HS-5 (cell line): ENCODE results near the gene TIAM2.
A peak's percentile ranks its signal among the peaks of the same experiment; 100 is the strongest.
"Not testable (repeated sequence)": the region's sequence is repeated elsewhere in the genome, so short reads cannot be mapped to it uniquely, and the experiment has no call there.

Experiments
- DNase-seq: peaks from one replicate; pipeline ENCODE4 v3.0.0-alpha.2; 2012; ENCODE audit warnings: low read depth

Gene TIAM2

DNA sequence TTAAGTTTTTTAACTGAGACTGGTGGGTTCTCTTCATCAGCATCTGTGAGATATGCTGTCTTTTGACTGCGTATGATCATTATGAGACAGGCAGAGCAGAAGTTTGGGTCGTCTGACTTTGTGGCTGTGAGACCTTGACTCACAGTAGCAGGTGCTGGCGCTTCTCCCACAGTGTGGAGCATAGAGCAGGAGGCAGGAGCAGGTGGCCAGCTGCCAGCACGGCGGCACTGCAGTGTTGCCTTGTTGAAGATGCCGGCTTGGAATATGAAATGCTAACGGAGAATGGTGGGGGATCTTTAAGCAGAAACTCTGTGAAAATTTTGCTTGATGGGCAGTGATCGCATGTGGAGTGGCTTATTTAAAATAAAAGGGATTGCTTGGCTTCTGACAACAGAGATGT lies 105.0 kb downstream of the TIAM2 start:
- no peak for DNase-seq

DNA sequence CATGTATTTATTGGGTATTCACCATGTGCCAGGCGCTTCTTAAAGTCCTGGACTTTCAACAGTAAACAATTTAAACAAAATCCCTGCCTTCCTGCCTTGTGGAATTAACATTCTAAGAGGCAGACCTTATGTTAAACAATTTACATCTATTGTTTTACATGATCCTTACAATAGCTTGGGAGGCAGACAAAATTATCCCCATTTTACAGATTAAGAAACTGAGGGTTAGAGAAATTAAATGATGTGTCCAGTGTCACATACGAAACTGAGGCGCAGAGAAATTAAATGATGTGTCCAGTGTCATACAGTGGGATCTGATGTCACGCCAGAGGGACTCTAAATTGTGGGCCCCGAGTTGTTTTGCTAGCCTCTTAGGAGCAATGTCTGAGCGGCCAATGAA lies 105.5 kb downstream of the TIAM2 start:
- no peak for DNase-seq

DNA sequence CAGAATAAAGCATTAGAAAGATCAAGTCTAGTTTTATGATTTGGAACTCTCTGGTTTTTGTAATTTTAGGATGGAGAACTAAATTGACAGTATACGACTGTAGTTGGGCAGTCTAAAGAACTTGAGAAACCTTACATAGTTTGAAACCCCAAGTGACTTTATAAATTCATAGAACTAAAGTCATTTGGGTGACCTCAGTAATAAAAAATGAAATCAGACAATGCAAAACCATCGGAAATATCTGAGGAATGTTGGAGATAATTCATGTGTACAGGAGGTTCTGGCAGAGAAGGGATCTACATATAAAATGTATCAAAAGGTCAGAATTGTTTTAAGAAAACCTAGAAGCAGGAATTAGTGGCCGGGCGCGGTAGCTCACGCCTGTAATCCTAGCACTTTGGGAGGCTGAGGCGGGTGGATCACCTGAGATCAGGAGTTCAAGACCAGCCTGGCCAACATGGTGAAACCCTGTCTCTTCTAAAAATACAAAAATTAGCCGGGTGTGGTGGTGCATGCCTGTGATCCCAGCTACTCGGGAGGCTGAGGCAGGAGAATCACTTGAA lies 108.0 kb downstream of the TIAM2 start:
- peak; percentile 86 for DNase-seq

DNA sequence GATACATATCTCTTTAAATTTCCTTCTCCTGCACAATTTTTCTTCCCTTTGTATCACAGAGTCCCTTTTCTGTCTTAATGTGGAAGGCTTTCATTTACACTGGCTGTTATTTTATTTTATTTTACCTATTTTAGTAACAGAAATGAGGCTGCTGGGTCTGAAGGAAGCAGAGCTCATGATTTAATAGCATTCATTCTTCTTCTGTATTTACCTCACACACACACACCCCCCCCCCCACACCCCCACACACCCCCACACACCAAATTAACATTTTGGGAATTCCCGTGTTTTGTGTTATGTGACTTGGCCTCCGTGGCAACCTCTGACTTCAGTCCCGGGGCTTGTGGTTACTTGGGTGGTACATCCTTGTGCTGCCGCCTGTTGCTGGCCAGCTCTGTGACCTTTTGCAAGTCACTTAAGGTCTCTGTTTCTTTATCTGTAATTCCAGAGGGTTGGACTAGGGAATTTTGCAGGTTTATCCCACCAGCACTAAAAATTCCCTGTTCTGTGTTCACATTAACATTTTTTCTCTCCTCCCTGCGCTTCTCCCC lies 108.8 kb downstream of the TIAM2 start:
- no peak for DNase-seq

DNA sequence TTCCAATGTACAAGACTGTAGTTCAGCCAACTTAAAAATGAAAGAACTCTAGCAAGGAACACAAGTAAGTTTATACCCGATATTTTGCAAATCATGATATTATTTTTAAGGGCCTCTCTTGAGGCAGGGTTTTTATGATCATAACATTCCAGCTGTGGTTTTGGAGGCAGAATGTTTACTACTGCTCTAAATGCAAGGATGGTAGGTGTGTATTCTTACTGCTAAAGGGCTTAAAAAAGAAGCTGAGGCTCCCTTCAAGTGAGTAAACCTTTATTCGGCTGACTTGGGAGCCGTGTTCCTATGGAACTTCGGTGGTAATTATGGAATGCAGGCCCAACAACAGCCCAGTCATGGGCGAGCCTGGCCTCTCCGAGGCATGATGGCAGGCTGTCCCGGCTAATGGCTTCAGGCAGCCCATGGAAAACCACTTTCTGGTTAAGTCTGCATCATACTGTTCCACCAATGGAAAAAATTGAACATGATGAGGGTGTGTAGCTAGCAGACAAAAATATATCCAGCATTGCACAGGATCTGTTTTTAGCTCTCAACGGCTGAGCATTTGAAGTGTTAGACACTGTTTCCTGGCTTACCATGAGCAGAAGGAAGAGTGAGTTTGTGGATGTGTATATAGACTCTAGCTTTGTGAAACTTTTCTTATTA lies 111.5 kb downstream of the TIAM2 start:
- no peak for DNase-seq

DNA sequence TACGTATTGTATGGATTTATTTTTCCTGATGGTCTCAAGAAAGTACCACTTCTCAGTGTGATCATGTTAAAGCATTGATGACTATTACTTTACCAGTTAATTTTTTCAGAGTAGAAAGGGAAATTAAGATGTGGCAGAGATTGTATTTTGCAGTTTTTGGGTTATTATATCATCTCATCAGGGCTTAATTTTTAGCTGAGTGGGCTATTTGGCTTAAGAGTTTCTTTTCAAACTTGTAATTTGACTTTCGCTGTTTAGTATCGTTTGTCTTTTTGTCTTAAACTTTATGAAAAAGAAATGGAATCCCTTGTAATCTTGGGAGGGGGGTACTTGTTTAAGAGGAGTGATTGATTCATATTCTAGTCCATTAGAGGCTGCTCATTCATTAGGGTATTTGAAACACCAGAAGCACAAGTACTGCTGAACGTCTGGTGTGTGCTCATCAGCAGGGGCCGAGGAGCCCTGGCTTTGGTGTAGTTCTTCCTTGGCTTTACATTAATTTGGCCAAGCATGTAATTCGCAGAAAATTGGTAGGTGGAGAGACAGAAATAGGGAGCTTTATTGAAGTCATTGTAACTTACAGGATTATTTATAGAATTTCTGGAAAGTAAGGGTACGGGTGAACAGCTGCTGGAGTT lies 112.4 kb downstream of the TIAM2 start:
- DNase-seq, result no peak

DNA sequence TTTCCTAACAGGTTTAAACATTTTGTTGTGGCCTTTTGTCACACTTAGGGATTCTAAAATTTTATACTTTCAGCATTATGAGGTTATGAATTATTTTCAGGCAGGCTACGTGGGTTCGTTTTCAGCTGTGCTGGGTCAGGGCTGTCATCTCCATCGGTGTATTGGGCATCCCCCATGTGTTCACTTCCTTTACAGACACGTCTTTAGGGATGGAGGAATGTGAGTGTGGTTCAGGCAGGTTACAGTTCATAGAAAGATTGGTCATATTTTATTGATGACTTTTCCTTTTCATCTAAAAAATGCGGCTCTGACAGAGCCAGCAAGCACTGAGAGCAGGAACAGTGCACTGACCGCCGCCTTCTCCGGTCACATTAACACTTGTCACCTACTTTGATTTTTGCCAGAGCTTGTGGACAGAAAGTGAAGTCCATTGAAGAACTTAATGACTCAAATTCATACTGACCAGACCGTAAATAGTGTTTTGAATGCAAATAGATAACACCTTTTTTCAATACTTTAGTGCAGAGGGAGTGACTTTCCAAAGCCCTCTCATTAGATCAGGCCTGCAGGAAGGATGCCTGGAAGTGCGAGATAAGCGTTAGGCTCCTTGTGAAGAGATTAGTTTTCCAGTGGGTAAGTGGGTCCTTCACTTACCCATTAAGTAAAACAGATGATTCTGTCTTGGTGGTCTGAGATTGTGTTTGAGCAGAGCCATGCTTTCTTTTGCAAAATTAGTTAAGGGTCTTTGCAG lies 113.1 kb downstream of the TIAM2 start:
- DNase-seq, result no peak

DNA sequence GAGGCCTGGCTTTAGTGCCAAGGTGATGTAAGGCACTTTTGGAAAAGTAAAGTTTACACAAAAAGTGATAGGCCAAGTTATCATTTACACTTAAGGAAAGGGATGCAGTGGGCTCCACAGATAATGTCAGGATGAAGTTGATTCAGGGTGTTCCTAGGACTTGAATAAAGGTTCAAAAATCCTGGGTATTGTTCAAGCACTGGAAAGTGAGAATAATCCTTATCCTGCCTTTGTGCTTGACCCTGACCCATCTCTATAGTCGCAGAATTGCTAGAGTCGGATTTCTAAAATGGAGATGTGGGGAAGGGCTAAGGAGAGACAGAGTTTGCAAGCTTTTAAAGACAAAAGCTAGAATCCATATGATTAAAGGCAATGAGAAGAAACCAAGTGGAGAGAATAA lies 115.6 kb downstream of the TIAM2 start:
- no peak for DNase-seq

DNA sequence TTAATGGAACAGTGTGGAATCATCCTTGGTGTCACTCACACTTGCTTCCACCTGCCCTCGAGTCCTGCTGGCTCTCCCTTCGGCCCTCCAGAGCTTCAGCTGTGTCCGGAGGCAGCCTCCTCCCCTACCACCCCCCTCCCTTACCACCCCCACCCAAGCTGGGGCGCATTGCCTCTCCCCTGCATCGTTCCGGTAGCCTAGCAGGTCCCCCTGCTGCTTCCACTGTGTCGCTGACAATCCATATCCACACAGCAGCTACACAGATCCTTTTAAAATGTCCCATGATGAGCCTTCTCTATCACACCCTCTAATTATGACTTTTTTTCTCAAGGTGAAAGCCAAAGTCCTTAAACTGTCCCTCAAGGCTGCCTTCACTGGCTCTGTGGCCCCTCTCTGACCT lies 117.6 kb downstream of the TIAM2 start:
- no peak for DNase-seq

DNA sequence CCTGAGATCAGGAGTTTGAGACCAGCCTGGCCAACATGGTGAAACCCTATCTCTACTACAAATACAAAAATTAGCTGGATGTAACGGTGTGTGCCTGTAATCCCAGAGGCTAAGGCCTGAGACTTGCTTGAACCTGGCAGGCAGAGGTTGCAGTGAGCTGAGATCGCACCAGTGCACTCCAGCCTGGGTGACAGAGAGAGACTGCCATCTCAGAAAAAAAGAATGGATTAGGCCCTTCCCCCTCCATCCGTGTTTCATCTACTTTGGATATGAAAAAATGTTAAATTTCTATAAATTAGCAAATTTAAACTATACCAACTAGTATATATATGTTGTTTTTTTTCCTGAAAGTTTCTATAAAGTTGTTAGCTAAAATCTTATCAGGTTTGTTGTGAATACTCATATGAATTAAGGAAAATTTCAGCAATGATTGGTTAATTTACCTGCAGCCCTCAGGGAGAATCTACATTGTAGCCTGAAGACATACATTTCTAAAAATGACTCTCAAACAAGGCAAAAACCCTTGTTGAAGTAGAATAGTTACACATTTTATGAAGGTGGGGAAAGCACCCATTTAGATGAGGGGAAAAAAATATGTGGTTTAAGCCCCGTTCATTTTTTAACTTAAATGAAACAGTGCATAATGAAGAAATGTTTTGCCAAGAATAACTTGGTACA lies 120.9 kb downstream of the TIAM2 start:
- DNase-seq, result no peak

DNA sequence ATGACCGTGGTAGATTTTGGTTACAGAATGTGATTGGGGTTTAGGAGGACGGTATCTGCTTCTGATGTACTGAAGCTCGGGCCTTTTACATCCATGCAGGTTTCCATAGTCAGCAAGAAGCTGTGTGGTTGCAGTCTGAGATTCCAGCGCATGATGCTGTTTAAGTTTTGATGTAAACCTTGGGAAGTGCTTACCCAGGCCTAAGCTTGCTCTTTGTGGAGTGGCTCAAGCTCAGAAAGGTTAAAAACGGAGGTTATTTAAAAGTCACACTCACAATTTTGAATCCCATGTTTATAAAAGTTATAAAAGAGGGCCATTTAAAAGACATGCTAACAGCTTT lies 121.4 kb downstream of the TIAM2 start:
- DNase-seq, result no peak

DNA sequence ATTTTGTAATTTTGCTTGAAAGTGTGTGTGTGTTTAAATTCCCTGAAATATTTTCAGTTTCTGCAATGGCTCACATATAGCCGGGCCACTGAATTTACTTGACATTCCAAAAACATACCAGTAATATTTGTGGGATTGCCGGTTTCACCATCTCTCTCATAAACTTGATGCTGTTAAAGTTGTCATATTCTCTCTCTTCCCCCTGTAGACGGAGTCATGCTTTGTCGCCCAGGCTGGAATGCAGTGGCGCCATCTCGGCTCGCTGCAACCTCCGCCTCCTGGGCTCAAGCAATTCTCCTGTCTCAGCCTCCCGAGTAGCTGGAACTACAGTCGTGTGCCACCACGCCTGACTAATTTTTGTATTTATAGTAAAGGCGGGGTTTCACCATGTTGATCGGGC lies 122.1 kb downstream of the TIAM2 start:
- peak; percentile 75 for DNase-seq

DNA sequence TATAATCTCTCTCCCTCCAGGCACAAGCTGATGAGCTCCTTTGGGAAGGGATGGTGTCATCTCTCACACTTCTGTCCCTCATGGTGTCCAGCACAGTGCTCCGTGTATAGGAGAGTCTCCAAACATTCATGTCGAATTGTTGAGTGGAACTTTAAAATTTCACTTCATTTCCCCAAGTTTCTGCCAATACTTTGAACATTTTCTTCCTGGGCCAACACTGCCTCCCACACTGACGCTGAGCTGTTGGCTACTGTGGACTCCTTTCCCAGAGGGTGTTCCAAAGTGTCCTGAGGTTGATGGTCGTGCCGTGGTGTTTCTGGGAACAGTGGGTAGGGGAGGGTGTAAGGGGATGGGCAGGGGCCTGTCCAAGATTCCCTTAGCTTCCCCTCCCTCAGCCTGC lies 122.7 kb downstream of the TIAM2 start:
- DNase-seq, result no peak

DNA sequence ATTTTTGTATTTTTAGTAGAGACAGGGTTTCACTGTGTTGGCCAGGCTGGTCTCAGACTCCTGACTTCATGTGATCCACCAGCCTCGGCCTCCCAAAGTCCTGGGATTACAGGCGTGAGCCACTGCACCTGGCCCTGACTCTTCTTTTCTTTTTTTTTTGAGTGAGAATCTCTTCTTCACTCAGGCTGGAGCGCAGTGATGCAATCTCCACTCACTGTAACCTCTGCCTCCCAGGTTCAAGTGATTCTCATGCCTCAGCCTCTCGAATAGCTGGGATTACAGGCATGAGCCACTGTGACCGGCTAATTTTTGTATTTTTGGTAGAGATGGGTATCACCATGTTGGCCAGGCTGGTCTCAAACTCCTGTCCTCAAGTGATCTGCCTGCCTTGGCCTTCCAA lies 124.1 kb downstream of the TIAM2 start:
- DNase-seq, result not testable (repeated sequence)

DNA sequence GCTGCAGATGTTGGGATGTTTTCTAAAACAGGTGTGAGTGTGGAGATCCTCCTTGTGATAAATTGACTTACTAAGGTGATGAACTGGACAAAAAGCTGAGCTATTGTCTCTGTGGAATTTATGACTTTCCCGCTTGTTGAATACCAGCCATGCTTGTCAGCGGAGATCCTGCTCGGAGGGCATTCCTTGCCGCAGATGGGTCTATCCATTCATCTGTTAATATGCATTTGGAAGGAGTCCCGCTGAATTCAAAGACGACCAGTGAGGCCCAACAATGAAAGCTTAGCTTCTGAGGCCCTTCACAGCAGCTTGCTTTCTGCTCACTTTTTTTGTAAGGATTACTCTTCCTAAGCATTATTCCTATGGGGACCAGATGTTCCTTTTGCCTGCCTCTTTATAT lies 124.9 kb downstream of the TIAM2 start:
- no peak for DNase-seq

DNA sequence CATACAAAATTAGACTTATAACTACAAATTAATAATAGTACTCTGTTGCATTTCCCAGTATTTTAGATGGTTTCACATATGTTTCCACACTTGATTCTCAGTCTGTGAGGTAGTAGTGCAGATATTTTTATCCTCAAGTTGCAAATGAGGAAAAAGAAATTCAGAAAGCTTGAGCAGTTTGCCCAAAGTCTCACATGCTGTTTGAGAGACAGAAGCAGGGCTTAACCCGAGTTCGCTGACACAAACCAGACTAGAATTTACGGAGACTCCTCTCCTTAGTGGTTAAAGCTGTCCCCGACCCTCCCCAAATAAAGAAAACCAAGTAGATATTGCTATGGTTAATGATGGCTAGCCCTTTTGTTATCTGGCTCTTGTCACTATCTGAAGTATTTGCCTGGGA lies 126.2 kb downstream of the TIAM2 start:
- DNase-seq, result no peak

DNA sequence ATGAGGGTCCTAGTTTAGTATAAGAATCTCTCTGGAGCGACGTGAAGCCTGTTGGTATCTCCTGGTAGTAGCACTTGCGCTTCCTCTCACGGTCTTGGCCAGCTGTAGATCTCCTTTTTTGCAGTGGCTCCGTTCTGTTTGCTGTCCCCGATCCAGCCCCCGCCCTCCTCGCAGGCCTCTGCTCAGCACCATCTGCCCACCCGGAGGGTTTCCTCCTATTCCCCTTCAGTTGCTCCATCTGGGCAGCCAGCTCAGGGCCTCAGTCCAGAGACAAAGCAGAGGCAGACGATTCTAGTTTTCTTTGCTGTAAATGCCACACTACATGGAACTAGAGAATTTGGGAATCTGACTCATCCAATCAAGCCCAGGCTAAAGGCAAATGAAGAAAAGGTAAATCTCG lies 126.6 kb downstream of the TIAM2 start:
- DNase-seq, result no peak

DNA sequence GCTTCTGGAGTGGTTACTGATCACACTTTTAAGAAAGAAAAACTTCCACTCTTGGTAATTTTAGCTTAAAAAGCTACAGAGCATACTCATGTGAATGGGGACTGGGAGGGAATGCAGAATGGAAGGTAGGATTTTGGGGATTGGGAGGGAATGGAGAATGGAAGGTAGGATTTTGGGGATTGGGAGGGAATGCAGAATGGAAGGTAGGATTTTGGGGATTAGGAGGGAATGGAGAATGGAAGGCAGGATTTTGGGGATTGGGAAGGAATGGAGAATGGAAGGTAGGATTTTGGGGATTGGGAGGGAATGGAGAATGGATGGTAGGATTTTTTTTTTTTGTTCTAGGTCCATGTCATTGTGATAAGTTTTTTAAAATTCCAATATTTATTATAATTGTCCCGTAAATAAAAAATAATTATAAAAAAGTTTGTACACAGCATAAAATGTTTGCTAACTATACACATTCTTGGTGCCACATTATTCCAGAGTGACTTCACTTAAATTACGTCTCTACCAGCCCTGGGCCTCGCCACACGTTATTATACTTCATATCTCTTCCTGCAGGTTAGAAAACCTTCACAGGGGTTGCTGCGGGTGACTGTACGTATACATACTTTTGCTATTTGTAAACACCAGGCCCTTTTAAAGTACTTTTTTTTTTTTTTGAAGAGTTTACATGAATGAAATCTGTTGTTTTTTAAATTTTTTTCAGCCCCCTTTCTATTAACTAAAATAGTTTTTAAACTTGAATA lies 127.3 kb downstream of the TIAM2 start:
- DNase-seq, result no peak

DNA sequence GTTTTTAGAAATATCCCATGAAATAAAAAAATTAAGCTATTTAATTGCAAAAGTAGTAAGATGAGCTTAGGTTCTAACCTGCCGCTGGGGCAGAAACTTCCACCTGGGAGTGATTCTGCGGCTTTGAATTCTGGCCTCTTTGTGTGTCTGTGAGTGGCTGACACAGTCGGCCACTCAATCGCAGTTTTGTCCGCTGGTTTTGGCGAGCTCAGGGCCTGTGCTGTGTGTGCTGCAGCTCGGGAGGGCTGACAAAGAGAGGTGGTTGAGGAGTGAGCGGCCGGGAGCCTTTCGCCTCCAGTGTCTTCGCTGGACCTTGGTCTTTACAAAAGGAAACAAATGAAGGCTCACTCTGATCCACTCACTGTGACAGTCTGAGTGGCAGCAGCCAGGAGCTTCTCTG lies 128.4 kb downstream of the TIAM2 start:
- no peak for DNase-seq

DNA sequence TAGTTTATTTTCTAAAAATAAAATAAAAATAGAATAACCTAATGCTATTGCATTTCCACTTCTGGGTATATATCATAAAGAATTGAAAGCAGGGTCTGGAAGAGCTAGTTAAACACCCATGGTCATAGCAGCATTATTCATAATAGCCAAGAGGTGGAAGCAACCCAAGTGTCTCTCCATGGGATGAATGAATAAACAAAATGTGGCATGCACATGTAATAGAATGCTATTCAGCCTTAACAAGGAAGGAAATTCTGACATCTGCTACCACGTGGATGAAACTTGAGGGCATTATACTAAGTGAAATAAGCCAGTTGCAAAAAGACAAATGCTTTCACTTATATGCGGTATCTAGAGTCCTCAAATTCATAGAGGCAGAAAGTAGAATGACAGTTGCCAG lies 130.8 kb downstream of the TIAM2 start:
- DNase-seq, result no peak

DNA sequence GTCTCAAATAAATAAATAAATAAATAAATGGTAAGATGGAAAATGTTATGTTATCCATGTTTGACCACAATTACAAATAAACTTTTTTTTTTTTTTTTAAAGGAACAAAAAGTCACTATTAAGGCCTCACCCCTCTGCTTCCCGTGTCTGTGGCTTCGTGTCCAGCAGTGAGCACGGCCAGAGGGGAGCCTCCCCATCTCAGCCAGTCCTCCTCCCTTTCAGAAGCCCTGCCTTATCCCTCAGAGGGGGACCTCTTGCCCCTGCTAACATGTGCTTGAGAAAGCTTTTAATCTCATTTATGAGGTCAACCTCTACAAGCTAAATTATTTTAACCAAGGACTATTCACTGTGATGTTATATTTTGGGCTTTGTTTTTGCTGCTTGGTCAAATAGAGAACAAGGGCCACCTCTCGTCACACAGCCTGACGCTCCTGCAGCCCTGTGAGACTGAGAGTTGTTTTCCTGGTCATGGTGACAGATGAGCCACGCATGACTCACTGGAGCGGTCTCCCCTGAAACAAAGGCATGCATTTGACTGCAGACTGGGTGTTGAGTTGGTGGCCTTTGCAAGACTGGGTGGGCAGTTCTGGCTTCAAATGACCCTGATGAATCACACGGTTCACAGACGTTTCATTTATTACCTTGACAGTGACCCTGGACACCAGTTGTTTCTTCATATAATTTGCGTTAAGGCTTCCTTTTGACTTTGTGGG lies 131.8 kb downstream of the TIAM2 start:
- DNase-seq, result no peak
